Measurements from ENCODE around the gene TRIP6.

- TF ChIP-seq CTCF (IDR thresholded peaks at IDR 0.05 in 4 of 5, conservative IDR thresholded peaks at IDR 0.05 in 1 of 5) = no peak
- TF ChIP-seq POLR2A (IDR thresholded peaks at IDR 0.05) = no peak
Observed at GRCh38 chr7:100825215-100825671, 41.9 kb upstream of the TRIP6 start.

All from gastrocnemius medialis (tissue), 4 donors.